Stimulated activated CD4-positive, alpha-beta T cell treated with anti-CD3 and anti-CD28 coated beads, TNF-alpha, amount 100 ng/mL, for 48 hours (primary cell): ENCODE measurements around the gene DHX40.
A peak's percentile ranks its signal among the peaks of the same experiment; 100 is the strongest.
"Not testable (repeated sequence)": the region's sequence is repeated elsewhere in the genome, so short reads cannot be mapped to it uniquely, and the experiment has no call there.

ENCODE experiments used
- DNase-seq, 3 donors: peaks; one replicate each; pipeline ENCODE4 v3.0.0-alpha.2; 2020; ENCODE audit warnings: low read depth in 3 of 3

DHX40 gene

GRCh38 chr17:59565171-59565958 lies at the start of gene DHX40:
TSS of gene DHX40 (plus strand) at chr17:59565610. CDS start at chr17:59565672, 62 bp downstream.
- peak; percentile 94 to 96 (median 95) for DNase-seq

GRCh38 chr17:59516451-59516850 lies 49.0 kb upstream of the DHX40 start:
- no peak for DNase-seq

GRCh38 chr17:59519132-59519531 lies 46.3 kb upstream of the DHX40 start:
- DNase-seq = no peak

DNA sequence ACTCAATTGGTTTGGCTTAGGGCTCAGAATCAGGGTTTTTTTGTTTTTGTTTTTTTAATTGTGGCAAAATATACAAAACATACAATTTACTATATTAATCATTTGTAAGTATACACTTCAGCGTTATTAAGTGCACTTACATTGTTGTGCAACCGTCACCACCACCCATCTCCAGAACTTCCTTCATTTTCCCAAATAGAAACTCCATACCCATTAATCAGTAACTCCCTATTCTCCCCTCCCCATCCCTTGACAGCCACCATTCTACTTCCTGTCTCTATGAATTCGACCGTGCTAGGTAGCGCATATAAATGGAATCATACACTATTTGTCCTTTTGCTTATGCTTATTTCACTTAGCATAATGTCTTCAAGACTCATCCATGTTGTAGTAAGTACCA lies 45.2 kb upstream of the DHX40 start:
- DNase-seq = no peak

DNA sequence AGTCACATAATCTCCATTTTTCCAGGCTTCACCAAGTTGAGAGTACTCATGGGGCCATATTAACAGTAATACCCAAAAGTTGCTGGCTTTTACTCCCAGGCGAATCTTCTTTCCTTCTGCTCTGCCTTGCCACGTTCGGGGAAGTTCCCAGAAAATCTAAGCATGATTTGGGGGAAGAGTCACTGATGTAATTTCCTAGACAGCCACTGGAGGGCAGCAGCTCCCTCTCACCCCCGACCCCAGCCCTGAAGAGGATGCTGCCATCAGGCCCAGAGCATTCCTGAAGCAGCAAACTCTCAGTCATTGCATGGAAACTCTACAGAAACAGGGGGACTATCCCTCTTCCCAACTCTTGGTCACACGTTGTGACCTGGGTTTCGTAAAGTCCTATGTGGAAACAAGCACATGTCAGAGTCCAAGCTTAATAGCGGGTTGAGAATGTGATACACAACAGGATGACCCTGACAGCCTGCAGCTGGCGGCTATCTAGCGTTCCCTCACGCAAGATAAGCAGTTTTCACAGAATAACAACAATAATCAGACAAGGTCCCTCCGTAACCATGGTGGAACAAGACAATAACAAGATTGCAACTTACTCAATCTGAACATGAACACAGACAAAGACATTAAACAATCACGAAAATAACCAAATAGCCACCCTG lies 43.8 kb upstream of the DHX40 start:
- peak; percentile 24 to 50 (median 47) for DNase-seq

GRCh38 chr17:59524930-59525329 lies 40.5 kb upstream of the DHX40 start:
- not testable (repeated sequence) for DNase-seq

GRCh38 chr17:59525668-59526067 lies 39.7 kb upstream of the DHX40 start:
- DNase-seq = no peak

DNA sequence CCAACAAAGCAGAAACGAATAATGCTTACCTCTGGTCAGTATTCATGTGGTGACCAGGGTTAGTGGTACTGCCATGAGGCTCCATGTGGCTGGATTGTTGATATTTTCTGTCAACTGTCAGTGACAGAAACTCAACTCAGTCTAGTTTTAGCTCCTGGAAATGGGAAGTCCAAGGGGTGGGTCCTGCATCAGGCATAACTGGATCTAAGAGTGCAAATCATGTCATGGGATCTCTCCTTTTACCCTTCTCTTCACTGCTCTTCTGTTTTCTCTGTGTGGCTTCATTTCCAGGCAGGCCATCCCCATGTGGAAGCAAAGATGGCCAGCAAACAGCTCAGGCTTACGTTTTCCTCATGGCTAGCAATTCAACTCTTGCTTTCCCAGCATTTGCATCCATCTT lies 39.0 kb upstream of the DHX40 start:
- no peak for DNase-seq

DNA sequence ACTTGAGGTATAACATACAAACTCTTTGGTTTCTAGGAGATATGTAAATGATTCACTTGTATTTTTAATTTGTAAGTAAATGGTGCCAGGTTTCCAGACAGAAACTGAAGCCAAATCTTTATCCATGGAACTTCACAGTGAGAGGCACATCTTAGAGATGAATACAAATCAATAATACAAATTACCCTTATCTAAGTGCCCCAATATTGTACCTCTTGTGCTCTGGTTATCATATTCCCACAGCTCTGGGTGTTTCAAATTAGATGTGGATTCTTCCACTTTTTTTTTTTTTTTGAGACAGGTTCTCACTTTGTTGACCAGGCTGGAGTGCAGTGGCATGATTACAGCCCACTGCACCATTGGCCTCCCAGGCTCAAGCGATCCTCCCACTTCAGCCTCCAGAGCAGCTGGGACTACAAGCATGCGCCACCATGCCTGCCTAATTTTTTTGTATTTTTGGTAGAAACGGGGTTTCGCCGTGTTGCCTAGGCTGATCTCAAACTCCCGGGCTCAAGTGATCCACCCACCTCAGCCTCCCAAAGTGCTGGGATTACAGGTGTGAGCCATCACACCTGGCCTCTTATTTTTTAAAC lies 38.0 kb upstream of the DHX40 start:
- no peak for DNase-seq

DNA sequence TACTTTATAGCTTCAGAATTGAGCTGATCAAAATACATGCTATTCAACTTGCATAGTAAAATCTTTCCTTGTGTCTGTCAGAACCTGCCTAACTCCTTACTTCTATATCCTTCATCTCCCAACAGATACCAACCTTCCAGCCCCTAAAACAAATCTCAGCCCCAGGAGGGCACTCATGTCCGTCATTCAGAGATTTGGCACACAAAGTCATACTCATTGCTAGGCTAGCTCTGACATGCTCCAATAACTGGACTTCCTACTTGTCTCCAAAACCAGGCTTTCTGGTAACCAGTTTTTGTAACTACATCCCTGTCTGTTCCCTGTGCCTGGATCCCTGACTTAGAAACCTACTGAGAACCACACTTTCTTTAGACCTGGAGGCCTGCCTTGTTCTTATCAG lies 37.5 kb upstream of the DHX40 start:
- DNase-seq = no peak

GRCh38 chr17:59530531-59530930 lies 34.9 kb upstream of the DHX40 start:
- DNase-seq = no peak

- DNase-seq = no peak
Measured at GRCh38 chr17:59533694-59534093, 31.7 kb upstream of the DHX40 start.

DNA sequence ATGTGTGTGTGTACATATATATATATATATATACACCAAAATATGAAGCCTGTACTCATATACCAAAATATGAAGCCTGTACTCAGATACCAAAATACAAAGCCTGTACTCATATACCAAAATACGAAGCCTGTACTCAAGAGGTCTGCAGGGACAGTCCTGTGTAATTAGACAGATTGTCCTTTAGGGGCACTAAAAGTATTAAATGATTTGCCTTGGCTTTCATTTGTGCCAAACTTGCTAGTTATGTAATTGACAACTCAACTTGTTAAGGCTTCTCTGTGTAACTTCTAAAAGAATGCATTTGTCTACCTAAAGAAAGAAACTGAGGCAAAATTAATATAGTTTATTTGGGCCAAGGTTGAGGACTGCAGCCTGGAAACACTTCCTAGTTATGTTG lies 30.8 kb upstream of the DHX40 start:
- DNase-seq = no peak

DNA sequence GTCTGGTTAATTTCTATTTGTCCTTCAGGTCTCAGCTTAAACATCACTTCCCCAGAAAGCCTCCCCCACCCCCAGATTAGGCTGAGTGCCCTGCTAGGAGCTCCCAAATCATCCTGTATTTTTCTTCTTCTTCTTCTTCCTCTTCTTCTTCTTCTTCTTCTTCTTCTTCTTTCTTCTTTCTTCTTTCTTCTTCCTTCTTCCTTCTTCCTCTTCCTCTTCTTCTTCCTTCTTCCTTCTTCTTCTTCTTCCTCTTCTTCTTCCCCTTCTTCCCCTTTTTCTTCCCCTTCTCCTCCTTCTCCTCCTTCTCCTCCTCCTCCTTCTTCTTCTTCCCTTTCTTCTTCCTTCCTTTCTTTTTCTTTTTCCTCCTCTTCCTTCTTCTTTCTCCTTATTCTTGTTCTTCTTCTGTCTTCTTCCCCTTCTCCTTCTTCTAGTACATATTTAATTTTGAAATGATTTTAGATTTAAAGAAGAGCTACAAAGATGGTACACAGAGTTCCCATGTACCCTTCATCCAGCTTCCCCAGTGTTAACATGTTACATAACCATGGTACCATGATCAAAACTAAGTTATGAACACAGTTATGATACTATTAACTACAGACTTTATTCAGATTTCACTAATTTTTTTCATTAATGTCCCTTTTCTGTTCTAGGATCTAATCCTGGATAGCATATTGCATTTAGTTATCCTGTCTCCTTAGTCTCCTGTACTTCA lies 27.1 kb upstream of the DHX40 start:
- no peak for DNase-seq

DNA sequence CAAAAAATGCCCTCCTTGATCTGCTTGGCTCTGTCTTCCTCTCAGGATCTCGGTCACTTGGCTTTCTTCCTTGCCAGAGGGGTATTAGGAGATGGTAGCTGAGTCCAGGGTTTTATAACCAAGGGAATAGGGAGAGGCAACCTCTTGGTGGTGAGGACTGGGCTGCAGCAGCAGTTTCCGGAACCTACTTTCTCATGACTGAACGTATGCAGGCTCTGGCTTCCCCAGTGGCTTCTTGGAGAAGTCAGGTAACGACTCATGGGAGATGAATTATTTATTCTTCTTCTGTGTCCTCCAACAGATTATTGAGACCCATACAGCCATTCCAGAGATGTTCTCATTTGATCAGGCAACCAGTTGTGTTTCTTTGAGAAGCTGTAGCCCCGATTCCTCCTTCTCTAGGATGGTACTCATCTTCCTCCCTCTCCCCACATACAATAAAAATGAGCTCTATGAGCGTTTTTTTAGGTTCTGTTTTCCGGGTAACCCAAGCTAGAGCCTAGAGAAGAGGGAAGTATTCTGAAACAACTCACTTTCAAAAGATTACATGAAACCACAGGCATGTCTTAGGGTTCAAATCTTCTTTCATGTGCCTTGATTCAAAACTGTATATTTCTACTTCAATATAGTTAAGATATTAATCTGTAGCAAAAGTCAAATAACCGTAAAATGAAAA lies 22.3 kb upstream of the DHX40 start:
- DNase-seq = no peak

- DNase-seq = no peak
Measured at GRCh38 chr17:59545942-59546341, 19.5 kb upstream of the DHX40 start.

- DNase-seq = no peak
Measured at GRCh38 chr17:59547131-59547915, 18.1 kb upstream of the DHX40 start.

DNA sequence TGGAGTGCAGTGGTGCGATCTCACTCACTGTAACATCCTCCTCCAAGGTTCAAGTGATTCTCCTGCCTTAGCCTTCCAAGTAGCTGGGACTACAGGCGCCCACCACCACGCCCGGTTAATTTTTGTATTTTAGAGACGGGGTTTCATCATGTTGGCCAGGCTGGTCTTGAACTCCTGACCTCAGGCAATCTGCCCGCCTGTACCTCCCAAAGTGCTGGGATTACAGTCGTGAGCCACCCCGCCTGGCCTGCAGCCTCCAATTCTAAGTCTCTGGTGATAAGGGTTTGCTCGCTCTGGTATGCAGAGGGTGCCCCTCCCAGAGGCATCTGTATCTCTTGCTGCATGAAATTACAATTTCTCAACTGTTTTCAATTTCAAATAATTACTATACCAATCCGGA lies 16.4 kb upstream of the DHX40 start:
- DNase-seq = not testable (repeated sequence)

- DNase-seq = no peak
Measured at GRCh38 chr17:59550703-59551102, 14.7 kb upstream of the DHX40 start.

- DNase-seq = no peak
Measured at GRCh38 chr17:59558039-59558438, 7.4 kb upstream of the DHX40 start.

DNA sequence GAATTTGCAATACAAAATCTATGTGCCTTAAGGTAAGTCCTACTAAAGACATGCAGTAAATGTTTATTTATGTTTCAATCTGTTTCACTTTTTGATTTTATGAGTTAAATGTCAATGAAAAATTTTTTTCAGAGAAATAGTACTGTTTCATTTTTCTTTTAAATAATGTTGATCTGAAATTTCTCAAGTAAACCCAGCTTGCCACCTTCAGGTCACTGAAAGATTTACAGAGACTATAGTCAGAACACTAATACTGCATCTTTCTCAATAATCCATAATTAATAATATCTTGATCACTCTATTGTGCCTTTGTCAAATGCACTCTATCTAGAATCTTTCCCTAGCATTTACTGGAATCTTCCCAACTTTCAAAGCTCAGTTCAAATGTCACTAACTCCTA lies 6.5 kb upstream of the DHX40 start:
- no peak for DNase-seq
